Kidney tubule cell (primary cell): ENCODE data around the gene ANKFY1.

Experiments
- DNase-seq: peaks from one replicate; pipeline ENCODE4 v3.0.0-alpha.2; 2018; ENCODE audit warnings: low spot score

ANKFY1 gene

DNA sequence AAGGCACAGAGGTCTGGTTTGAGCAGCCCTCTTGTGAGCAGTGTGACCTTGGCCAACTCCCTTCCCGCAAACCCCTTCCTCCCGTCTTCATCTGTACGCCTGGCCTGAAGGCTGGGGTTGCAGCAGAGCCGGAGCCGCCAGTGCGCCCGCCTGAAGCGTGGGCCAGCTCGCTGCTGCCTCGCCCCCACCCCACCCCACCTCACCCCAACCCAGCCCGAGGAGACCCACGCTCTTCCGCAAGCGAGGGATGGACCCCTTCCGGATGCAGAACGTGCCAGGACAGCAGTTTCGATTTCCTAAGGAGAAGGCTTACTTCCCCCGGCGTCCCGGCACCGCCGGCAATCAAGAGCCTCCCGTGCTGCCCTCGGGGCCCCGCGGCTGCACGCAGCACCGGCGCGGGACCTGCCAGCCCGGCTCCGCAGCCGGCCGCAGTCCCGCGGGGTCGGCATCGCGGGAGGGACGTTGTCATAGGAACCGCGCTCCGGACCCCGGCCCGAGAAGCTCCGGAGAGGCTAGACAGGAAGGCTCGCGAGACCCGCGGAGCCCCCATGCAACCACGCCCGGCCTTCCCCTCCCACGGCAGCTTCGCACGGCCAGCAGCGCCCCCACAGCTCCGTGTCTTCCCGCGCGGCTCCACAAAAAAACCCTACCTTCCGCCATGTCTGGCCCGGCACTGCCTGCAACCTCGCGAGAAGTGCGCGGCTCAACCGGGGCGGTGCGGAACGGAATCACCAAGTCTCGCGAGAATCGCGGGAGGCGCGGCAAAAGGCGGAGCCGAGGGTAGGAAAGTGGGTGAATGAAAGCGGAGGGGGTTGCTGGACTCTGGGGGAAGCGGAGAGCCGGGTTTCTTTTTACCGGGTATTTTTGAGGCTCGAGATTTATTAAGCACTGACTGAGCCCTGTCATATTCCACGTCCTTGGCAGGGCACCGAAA is at the start of gene ANKFY1:
TSS of gene ANKFY1 (minus strand) at position 698 of the 934 bp plus-strand sequence. CDS start at position 660, 38 bp downstream.
- peak; percentile 93 for DNase-seq

GRCh38 chr17:4310354-4311060 is 46.7 kb upstream of the ANKFY1 start:
- no peak for DNase-seq

- no peak for DNase-seq
Observed at GRCh38 chr17:4309897-4310296, 46.1 kb upstream of the ANKFY1 start.

- DNase-seq = no peak
Observed at GRCh38 chr17:4307179-4307930, 43.6 kb upstream of the ANKFY1 start.

GRCh38 chr17:4305224-4305623 is 41.4 kb upstream of the ANKFY1 start:
- no peak for DNase-seq

DNA sequence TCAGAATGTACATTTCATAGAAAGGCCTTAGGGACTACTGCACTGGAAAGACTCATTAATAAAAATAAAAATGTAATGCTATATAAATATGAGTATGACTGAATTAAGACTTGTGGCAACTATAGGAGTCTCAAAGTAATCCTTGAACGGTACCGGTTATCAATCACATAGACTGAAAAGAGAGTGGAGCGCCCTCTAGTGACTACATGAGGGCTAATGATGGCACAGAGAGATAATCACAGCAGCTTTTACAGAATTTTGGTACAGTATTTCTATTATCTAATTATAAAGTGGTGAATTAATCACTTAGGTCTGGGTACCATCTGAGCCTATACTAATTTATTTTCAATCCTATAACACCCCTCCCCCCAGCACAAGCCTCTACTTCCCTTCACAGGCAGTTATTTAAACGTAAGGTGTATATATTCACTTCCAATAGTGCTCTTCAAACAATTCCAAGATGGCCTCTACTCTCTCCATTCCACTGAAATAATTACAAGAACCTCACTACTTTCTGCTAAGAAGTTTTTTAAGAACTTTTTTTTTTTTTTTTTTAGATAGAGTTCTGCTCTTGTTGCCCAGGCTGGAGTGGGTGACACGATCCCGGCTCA is 40.7 kb upstream of the ANKFY1 start:
- peak; percentile 52 for DNase-seq

DNA sequence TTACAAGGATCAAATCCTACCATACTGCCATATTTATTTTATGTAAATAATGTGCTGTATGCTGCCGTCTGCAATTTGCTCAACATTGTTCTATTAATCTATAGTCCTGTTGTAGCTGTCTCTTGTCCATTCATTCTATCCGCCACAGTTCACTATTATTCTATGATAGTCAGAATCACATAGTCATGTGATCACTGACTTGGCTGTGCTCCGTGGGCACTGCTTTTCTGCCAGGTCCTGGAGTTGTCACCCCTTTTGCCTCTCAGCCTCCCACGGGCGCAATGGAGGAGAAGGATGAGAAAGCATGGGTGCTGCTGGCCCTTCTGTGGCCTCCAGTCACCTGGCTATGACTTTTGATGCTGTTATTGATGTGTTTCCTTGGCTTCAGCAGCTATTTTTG is 37.3 kb upstream of the ANKFY1 start:
- DNase-seq = no peak

DNA sequence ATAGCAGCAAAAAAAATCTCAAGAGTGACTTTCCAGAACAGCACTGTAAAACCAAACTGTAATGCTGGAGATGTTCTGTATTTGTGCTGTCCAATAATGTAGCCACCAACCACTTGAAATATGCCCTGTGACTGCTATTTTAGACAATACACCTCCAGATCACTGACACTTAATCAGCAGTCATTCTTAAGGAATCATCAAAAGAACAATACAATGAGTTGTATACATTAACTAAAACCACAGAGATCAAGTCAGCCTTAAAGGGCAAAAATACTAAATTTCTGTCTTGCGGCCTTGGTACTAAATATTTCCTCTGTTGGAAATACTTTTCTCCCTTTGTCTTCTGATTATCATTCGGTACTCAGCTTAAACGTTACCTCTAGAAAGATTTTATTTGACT is 33.6 kb upstream of the ANKFY1 start:
- DNase-seq = no peak

DNA sequence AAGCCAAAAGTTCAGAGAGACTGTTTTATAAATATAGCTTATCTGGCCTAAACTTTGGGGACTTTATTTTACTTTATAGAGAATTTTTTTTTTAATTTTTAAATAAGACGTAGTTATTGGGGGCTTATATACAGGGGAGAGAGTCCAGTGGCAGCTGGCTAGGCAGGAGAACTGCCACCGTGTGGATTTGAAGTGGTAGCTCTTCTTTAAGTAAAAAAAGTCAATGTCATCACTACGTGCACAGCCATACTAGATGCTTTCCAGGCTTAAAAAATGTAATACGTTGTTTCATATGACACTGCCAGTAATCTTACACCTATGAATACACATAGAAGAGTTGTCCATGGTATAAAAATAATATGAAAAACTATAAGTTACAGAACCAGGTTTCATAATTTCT is 31.9 kb upstream of the ANKFY1 start:
- no peak for DNase-seq

DNA sequence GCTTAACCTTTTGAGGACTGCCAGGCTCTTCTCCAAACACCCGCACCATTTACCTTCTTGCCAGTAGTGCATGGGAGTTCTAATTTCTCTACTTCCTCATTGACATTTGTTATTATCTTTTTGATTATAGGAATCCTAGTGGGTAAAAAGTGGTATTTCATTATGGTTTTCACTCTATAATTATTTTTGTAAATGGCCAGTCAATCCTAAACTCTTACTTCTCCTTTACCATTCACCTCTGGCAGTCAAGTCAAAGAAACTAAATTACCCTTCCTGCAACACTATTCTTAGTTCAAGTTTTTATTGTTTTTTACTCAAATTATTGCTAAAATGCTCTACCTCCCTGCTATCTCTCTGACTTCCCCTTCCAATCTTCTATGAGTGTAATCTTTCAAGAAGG is 29.8 kb upstream of the ANKFY1 start:
- no peak for DNase-seq

DNA sequence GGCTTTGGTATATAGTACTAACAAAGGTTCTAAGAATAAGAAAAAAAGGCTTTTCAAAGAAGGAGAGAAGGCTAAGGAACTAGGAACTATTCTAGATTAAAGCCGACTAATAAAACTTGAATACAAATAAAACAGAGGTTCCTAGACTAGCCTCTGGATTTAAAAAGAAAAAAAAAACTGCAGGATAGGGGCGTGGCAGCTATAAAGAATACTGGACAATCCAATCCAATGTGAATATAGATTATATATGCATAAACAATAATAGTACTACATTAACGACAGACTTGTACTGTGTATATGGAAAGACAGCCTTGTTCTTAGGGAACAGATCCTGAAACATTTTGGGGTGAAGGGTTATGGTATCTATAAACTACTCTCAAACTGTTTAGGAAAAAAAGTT is 23.9 kb upstream of the ANKFY1 start:
- DNase-seq = no peak

DNA sequence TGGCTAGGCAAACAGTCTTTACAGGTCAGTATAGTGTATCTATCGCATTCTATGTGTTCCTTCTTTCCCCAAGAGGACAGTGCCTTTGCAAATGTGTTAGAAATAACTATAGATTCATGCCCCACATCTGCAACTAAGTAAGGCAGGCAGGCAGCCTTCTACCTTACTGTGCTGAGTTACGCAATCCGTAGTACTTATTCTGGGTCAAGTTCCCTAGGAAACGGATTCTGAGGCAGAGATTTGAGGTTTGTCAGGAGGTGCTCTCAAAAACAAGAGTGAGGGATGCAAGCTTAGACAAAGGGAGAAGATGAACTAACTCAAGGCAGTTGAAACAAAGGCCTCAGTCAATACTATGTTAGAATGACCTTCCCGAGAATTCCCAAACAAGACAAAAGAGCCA is 12.7 kb upstream of the ANKFY1 start:
- DNase-seq = no peak

- DNase-seq = no peak
Observed at GRCh38 chr17:4272972-4273368, 9.2 kb upstream of the ANKFY1 start.

- DNase-seq = no peak
Observed at GRCh38 chr17:4272213-4272971, 8.6 kb upstream of the ANKFY1 start.

GRCh38 chr17:4270736-4271135 is 7.0 kb upstream of the ANKFY1 start:
- no peak for DNase-seq

DNA sequence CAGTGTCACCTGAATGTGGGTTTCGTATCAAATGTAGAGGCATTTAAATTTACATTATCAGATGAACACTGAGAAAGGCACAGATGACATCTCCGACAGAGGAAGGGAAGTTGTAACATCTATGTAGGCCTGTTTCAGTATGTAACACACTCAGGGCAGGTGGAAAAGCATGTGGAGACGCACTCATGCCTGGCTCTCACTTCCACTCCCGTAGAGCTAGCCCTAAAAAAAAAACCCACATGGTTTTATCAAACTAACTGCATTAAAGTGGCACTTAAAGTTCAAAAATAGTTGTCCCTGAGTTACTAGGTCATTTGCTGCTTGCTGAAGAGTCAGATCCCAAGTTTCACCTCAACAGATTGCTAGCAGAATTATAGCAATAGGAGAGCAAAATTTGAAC is 6.1 kb upstream of the ANKFY1 start:
- no peak for DNase-seq

DNA sequence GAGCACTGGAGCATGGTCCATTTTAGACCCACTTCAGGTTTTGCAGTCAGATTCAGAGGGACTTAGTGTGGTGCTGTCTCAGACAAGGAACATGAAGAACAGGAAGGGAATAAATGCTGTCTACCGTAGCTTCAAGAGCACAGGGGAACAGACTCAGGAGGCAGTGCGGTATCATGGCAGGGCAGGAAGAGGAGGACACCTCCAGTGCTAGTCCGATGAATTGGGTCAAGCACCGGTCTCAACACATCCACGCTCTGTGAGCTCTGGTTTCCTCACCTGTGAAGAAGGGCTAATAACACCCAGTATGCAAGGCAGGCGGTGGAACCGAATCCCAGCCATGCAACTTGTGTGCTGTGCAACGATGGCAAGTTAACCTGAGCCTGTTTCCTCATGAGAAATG is 3.6 kb upstream of the ANKFY1 start:
- DNase-seq = no peak

GRCh38 chr17:4266550-4266949 is 2.8 kb upstream of the ANKFY1 start:
- no peak for DNase-seq

GRCh38 chr17:4262703-4263102 is 1.1 kb downstream of the ANKFY1 start:
- DNase-seq = no peak

GRCh38 chr17:4261452-4261851 is 2.3 kb downstream of the ANKFY1 start:
- no peak for DNase-seq

GRCh38 chr17:4258867-4259266 is 4.9 kb downstream of the ANKFY1 start:
- DNase-seq = no peak
